AML-193 (cell line): ENCODE data around the gene AOAH.

Experiments used
- DNase-seq, 2 experiments: peaks; one replicate each; lab custom pipeline; 2025; lab: John Stamatoyannopoulos, UW

Gene AOAH

DNA sequence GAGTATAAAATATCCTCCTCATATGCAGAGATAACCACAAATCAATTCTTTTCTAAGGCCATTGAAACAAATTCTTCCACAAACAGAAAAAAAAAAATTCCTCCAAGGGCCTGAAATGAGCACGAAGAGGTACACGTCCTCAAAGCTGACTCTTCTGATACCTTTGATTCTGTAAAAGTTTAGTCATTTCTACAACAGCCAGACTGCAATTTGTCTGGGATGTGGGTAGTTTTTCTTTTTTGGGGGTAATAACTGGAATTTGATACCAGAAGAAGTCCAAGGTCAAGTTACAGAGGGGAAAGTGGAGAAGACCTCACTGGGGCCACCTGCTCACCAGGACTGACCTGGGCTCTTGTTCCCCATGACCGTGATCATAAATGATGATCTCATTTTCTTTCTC lies 121.8 kb downstream of the AOAH start:
- no peak for DNase-seq

DNA sequence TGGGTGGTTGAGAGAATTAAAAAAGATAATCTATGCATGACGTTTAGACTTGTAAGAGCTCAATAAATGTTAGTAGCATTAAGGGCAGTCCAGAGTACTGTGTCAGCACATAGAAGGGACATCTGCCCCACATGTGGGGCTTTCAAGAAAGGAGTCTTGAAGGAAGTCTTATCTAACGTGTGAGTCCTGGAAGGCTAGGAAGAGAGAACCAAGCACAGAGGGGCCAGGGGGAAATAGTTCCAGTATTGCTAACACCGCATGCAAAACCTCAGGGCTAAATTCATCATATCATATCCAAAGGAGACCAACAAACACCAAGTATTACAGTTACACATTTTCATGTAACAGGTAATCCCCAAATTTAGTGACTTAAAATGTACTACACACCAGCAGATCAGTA lies 122.7 kb downstream of the AOAH start:
- DNase-seq: no peak

GRCh38 chr7:36600869-36601530 lies 123.3 kb downstream of the AOAH start:
- DNase-seq: no peak

DNA sequence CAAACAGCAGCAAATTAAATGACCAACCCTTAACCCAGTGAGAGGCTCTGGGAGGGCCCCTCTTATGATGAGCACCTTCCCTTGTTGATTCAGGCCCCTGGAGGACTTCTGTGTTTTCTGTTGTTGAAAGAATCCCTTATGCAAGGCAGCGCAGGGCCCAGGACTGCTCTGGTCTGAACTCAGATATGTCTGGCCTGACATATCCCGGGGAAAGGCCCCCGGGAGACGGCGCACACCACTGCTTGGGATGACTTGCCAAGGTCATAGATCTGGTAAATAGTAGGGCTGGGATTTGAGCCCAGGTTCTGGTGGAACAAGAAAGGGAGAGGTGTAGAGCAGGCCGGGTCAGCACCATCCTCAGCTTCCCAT lies 124.0 kb downstream of the AOAH start:
- no peak for DNase-seq

DNA sequence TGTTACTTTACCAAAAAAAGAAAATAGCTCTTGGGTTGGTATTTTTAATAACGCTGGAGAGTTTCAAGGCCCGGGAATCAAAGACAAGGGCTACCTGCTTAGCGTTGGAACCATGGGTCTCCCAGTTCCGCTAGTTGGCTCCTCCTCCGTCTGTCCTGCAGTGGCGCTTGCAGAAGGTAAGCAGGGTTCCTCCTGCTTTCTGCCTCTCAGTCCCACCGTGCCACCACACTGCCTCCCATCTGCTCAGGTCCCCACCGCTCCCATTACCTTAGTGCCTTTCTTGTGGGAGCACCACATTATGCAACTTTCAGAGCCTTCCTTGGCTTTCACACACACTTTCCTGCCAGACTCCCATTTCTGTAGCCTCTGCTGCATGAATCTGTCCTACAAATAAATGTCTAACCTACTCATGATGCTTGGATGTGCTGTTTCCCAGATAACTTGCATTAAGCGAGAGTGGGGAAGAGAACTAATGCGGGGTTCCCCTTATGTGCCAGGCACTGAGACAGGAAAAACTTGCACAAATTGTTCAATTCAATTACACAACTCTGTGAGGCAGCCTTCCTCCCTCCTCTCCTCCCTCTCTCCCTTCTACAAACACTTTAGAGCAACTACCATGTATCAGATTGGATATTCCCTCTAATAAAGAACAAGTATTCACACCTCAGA lies 124.5 kb downstream of the AOAH start:
- peak in 1 of 2 experiments; percentile 7 for DNase-seq

DNA sequence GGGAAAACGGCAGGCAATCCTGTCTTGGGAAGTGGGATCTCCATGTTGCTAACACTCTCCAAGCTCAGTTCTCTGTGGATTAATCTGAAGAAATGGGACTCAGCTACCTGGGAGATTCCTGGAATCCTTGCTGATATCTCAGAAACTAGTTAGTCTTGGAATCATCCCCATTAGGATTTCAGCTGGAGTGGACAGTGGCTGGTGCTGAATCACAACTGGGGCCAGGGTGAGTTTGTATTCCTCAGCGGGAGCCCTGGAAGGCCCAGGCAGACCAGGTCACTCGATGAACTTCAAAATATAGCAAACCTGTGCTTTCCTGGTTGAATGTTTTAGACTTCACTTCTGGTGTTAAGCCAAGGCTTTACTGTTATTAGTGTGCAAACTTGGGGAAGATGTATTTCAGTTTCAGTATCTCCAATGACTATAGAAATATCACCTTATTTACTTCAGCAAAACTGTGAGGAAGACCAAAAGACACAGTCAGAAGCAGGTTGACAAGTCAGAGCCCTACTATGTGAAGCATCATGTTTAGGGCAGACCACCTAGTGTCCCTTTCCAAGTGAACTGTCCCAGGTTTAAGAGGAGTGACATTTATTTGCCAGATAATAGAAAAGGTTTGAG lies 126.1 kb downstream of the AOAH start:
- no peak for DNase-seq

DNA sequence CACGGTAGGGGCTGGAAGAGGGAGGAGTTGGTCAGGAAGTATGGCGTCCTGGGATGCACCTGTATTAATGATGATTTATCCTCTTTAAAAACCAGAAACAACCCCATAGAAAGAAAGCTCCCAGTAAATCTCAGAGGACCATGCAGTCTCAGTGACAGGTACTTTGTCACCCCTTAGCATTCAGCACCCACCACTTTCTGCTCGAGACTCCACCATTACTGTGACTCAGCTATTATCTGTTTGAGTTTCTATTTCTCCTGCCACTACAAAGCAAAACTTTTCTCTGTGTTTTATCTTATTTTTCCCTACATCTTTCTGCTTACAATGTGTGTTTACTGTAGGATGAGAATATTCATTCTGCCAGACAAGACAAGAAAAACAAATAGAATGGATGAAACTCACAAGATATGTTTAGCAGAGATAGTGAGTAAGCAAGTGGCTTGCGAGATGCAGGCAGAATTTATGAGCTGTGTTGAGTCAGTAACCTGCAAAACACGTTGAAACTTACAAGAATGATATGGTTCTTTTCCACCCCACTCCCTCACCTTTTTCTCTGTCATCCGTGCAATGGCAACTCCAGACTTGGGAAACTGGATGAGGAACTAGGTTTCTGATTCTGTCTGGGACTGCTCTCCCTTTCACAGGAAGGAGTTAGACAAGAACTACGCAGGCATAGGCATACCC lies 127.1 kb downstream of the AOAH start:
- no peak for DNase-seq

GRCh38 chr7:36594445-36594844 lies 129.8 kb downstream of the AOAH start:
- no peak for DNase-seq

- no peak for DNase-seq
Observed at GRCh38 chr7:36591636-36592035, 132.7 kb downstream of the AOAH start.

- DNase-seq: no peak
Observed at GRCh38 chr7:36589391-36589790, 134.9 kb downstream of the AOAH start.

DNA sequence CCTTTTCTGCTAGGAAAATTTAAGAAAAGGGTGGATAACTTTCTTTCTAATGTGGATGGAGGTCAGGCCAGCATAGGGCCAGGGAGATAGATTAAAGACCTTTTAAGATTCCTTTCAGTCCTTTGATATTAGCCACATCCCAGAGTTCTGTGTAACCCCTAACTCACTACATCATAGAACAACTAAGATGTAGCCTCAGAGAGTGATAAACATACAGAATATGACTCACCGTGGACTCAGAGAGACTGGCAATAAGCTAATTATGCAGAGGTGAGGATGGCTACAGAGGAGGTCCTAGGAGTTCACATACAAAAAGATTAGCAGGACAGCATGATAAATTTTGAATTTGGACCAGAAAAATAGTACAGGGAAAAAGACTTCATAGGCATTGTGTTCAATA lies 141.0 kb downstream of the AOAH start:
- no peak for DNase-seq

- no peak for DNase-seq
Observed at GRCh38 chr7:36575832-36576231, 148.5 kb downstream of the AOAH start.

DNA sequence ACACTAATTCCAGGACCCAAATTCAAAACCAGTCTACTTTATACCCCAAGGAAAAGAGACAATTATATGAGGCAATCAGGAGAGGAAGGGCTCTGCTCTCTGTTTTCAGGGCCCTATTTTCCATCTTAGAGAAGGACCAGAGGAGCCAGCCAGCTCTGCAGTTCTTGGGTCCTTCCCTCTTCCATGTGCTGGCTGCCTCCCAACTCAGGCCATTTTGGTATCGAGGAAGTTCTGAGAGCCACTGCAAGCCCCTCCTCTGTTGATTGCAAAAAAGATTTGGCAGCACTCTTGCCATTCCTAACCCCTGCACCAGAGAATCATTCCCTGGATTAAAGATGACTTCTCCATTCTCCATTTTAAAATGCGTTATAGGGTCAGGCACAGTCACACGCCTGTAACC lies 151.2 kb downstream of the AOAH start:
- no peak for DNase-seq

DNA sequence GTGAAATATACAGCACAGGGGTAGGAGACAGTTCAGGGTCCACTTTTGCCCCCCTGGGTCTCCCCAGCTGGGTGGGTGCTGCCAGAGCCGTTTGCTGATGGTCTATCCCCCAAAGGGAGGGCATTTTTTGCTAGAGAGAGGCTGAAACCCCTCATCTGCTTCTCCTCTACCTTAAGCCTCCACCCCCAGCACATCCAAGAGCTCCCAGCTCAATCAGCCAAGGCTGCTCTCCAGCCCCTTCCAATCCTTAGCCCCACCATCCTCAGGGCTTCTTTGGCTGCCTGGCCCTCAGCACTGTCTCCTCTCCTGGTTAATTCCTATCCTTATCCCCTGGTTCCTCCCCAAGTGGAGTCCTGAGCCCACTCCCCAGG lies 153.1 kb downstream of the AOAH start:
- no peak for DNase-seq

GRCh38 chr7:36570528-36571189 lies 153.6 kb downstream of the AOAH start:
- DNase-seq: peak; percentile 12 to 36

GRCh38 chr7:36568452-36568849 lies 155.8 kb downstream of the AOAH start:
- DNase-seq: no peak

DNA sequence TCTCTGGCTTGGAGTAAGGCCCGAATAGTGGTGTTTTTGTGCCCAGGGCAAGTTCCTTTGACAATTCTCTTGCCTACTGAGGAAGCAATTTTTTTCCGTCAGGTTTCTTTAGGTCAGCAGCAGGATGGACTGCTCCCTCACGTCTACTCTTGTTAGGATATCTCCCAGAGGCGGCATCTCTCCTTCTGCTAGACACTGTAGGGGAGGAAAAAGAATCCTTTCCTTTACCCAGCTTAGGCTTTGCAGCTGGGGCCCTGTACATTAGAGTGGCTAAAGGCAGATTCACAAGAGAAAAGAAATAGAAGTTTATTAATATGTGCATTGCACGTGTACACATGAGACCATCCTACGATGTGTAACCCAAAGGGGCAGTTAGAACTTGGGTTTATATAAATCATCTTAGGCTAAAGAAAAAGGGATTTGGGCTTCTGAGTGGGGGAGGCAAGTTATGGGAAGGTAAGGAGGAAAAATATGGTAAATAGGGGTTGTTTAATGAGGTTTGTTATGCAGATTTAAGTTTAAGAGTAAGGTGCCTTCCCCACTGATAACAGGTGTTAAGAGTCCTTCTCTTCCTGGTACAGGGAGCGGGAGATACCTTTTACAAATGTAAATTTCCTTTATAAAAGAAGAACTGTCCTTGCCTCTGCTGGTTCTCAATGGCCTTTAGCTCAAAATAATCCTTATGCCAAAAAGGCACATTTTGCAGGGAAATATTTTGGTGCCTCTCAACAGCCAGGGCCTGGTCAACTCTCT lies 156.4 kb downstream of the AOAH start:
- no peak for DNase-seq

GRCh38 chr7:36565792-36566356 lies 158.4 kb downstream of the AOAH start:
- DNase-seq: peak; percentile 78 to 79

DNA sequence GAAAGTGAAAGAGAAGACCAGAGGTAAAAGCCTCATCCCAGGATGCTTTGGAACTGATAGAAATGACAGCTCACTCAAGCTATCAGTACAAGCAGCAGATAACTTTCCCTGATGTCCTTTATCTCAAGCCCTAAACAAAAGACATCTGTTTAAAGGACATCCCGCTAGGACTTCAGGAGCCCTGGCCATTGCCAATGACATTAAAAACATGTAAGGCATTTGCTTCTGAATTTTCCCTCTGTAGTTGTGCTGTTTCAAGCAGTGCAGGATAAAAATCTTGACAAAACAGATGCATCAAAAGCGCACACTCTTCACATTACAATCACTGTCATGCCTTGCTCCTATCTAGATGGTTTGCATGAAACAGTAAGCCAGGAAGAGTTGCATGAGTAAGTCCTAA lies 159.8 kb downstream of the AOAH start:
- DNase-seq: no peak

GRCh38 chr7:36563706-36564327 lies 160.5 kb downstream of the AOAH start:
- DNase-seq: no peak

DNA sequence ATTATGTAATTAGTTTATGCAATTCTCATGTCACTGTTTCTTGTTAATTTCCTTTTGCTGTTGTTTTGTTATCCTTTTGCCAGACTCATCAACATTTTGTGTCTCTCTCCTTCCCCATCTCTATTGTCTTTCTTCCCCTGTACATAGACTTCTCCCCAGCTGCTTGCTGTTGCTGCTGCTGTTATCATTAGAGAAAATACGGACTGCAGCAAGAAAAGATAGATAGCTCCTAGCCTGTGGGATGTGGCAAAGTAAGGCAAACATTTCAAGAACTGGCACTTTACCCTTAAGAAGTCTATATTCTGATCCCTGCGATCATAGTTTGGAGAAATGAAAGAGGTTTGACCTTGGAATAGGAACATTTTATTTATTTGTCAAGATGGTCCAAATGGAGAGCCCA lies 162.2 kb downstream of the AOAH start:
- DNase-seq: no peak
